GM18909 (cell line): Measurements from ENCODE around the gene ZNF396.

Experiments used
- ATAC-seq: cut with Tn5 transposase; IDR thresholded peaks from one replicate; pipeline ENCODE4 v1.9.1; 2021; ENCODE audit warnings: mild to moderate bottlenecking; ENCODE audit not compliant: unreplicated experiment, poor library complexity

The ZNF396 gene

DNA sequence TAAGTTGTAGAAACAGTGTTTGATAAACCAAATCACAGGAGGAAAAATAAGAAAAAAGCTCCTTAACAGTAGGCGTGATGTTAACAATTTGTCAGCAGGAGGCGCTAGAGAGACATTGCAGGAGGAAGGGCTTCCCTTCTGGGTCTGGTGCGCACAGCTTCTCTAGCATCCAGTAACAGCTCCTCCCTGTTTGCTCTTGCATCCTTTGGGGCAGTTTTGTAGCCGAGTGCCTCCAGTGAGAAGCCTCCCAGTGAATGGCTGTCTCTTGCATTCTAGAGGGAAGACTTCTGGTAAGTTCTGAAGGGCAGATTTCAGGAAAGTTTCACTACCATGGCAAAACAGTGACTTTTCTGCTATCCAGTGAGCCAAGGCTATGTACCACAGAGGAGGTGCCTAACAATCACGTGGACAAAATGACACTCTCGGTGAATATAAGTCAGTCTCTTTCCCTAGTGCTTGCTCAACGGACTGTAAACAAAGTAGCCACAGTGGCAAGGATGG, 9.5 kb upstream of the ZNF396 start:
- ATAC-seq: peak; percentile 82

- no peak for ATAC-seq
These were observed 6.0 kb upstream of the ZNF396 start for GRCh38 chr18:35383136-35383535.

- no peak for ATAC-seq
These were observed 2.3 kb upstream of the ZNF396 start for GRCh38 chr18:35379421-35379820.

DNA sequence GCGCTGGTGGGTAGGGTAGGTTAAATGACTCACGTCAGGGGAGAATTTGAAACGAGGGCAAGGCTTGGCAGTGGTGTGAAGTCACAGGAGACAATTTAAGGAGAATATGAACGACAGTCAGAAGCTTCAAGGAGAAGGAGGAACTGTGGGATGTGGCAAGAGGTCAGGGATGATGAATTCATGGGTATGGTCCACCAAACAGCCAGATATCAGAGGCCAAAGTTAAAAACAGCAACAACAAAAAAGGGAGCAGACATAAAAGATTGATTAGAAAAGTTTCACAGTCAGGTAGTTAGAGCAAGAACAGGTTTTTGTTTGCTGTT, 1.4 kb upstream of the ZNF396 start:
- ATAC-seq: no peak

GRCh38 chr18:35377875-35378573, 887 bp upstream of the ZNF396 start:
- ATAC-seq: no peak

DNA sequence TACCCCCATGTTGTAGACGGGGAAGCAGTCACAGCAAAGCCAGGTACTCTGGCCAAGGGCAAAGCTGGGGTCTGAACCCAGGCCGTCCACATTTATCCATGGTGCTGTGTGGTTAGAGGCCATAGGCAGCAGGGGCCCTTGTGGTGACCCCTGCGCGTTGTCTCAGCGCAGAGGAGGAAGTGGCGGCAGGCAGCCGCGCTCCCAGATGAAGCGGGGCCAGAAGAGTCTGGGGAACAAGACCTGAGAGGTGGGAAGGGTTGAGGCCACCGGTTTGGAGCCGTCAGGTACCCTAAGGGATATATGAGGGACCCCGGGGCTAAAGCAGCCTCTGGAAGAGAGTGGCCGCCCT, 770 bp downstream of the ZNF396 start:
- ATAC-seq: peak; percentile 56

- no peak for ATAC-seq
These were observed 2.4 kb downstream of the ZNF396 start for GRCh38 chr18:35374708-35375107.

DNA sequence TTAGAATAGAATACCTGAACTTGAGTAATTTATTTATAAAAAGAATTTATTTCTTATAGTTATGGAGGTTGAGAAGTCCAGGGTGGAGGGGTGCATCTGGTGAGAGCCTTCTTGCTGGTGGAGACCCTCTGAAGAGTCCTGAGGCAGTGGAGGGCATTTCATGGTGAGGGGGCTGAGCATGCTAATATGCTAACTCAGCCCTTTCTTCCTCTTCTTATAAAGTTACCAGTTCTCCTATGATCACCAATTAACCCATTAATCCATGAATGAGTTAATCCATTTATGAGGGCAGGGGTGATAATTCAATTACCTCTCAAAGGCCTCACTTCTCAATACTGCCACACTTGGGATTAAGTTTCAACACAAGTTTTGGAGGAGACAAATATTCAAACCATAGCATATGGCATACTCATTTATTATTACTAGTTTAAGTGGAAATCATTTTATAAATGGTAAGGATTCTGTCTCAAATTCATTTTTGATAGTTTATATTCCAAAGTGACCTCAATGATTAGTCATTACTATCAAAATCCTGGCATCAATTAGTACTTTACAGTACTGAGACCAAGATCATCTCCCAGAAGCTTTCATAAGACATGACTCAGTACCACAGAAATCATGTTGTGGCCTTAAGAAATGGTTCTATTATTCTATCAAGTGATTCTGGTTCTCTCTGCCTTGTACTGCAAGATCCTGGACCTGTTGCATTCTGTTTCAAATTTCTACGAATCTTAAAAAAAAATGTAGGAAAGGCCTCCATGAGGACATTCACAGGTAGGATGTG, 5.5 kb downstream of the ZNF396 start:
- ATAC-seq: no peak

DNA sequence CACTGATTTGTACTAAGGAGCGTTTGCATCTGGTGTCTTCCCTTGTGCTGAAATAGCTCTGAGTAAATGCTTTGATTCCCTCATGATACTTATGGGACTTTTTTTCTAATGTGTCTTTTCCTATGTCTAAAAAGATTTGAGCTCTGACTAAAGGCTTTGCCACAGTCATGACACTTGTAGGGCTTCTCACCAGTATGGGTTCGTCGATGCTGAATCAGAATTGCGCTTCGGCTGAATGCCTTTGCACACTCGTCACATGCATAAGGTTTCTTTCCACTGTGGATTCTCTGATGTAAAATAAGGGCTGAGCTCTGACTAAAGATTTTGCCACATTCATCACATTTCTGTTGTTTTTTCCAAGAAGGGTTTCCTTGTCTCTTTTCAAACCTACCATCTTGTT, 8.0 kb downstream of the ZNF396 start:
- no peak for ATAC-seq

- ATAC-seq: no peak
These were observed 8.5 kb downstream of the ZNF396 start for GRCh38 chr18:35368595-35368994.

DNA sequence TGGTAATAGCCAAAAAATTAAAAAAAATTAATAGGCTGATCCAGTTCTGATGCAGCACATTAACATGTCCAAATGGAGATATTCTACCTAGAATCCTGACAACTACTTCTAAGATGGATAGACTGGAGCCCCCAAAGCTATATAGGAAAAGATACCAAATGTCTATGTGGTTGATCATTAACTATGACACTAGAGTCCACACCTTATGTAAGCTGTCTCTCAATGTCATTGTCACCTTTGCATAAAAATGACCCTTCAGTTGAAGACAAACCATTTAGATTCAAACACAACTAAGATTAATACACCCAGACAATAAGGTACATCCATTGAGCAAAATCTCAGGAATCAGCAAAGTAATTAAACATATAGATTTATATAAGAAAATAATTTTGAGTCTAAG, 14.6 kb downstream of the ZNF396 start:
- ATAC-seq: no peak

GRCh38 chr18:35361570-35362321, 15.4 kb downstream of the ZNF396 start:
- no peak for ATAC-seq

DNA sequence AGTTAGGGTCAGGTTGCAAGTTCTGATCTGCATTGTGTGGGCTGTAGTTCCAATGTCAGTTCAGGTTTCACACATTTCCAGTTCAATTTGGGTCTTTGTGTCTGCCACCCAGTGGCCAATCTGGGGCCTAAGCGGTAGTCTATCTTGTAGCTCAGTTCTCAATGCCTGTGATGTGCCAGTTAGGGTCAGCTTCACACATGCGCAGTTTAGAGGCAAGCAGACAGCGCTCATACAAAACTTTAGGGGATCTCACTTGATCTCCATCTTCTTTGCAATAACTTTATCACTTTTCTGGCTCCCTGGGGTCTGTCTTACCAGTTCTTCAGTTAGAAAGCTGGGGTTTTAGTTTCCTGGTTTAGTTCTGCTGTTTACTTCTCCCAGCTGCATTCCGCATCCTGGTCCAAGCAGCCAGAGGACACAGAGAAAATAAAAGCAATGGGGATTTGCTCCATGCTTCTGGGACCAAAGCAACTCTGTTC, 22.0 kb downstream of the ZNF396 start:
- ATAC-seq: peak; percentile 99

DNA sequence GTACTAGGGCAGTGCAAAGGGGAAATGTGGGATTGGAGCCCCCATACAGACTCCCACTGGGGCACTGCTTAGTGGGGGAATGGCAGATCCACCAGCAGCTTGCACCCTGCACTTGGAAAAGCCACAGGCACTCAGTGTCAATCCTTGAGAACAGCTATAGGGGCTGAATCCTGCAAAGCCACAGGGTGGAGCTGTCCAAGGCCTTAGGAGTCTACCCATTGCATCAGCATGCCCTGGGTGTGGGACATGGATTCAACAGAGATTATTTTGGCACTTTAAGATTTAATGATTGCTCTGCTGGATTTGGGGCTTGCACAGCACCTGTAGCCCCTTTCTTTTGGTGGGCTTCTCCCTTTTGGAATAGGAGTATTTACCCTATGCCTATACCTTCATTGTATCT, 24.4 kb downstream of the ZNF396 start:
- ATAC-seq: no peak

GRCh38 chr18:35352283-35352682, 24.9 kb downstream of the ZNF396 start:
- ATAC-seq: no peak

DNA sequence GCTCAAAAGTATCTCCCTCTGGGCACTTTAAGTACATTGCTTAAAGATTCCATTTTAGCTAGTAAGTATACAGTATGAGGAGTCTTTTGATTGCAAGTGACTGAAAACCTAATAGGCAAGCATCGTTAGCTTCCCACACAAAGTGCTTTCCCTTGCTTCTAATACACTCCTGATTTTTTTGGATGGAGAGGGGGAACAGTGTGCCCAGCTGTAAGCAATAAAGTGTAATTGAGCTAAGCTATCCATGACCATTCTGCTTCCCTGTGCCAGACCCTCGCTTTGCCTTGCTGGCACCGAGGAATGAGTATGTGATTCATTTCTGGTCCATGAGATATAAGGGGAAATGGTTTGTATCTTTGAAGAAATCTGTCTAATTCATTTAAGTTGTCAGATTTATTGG, 29.1 kb downstream of the ZNF396 start:
- no peak for ATAC-seq

GRCh38 chr18:35345950-35346349, 31.2 kb downstream of the ZNF396 start:
- no peak for ATAC-seq

DNA sequence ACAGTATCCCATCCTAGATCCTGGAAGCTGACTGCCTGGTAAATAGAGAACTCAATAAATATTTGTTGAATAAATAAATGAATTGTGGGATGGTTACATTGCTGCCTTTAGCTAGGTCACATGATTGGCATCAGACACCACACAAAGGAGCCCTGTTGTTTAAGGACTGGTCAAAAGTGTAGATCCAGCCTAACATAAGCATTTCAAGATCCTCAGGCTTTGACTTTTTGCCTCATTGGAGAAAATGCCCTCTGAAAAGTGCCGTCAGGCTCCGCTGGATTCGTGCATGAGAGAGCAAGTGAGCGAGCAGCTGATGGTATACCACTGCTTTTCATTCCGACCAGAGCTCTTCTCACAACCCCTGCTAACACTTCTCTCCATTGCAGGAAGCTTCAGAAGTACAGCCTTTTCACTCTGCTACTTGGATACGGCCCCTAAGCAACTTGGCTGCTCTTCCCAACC, 31.6 kb downstream of the ZNF396 start:
- peak; percentile 36 for ATAC-seq

DNA sequence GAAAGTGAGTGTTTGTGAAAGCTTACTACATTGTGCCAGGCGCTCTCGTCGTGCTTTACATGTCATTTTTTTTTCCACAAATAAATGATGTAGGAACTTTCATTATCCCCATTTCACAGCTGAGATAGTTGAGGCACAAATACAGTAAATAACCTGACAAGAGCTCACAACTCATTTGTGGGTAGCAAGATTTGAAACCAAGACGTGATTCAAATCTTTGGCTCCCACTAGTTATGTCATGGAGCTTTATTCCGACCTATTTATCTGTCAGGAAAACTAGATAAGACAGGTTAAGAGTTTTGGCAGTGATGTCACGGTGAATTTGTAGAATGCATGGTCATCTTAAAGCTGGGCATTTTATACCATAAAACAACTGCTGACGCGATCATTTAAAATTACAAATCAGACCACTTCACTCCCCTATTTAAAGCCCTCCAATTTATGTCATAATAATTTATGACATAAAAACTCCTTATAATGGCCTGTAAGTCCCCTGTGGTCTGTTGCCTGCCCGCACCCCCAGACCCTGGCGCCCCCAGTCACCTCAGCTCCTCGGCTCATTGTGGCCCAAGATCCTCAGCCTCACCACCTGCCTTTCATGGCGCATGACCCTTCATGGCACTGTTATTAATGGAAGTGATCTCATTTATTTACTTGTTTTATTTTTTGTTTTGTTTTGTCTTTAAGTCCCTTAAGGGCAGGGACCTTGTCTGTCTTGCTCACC, 32.2 kb downstream of the ZNF396 start:
- ATAC-seq: no peak

- ATAC-seq: peak; percentile 94
These were observed 33.0 kb downstream of the ZNF396 start, which contains the start of gene ZNF24 for GRCh38 chr18:35343936-35344735. Gene ZNF24 (minus strand): TSS chr18:35344420. CDS start chr18:35340650, 3,770 bp downstream.
